ENCODE results near the gene MTCL1.

MTCL1 gene

DNA sequence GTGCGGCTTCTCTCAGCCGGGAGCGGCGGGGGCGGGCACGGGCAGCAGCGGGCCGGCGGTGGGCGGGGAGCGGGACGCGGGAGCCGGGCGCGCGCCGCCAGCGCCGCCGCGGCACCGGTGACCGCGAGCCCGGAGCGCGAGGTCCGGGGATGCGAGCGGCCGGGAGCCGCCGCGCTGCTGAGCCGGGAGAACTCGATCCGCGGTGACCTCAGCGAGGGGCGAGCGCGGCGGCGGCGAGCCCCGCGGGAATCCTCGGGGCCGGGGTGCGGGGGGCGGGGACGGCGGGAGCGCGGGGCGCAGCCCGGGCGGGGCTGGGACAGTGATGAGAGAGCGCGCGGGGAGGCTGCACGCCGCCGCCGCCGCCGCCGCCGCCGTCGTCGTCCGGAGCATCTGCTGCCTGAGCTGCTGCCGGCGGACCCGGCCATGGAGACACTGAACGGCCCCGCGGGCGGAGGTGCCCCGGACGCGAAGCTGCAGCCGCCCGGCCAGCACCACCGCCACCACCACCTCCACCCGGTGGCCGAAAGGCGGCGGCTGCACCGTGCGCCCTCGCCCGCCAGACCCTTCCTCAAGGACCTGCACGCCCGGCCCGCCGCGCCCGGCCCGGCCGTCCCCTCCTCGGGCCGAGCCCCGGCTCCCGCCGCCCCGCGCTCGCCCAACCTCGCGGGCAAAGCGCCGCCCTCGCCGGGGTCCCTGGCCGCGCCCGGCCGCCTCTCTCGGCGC lies at the start of gene MTCL1:
MTCL1 (plus strand) TSS at position 319 of the 723 bp plus-strand sequence; CDS start at position 424, 105 bp downstream.
- DNase-seq (ENCODE audit: low read depth in 2 of 2), result no peak

DNA sequence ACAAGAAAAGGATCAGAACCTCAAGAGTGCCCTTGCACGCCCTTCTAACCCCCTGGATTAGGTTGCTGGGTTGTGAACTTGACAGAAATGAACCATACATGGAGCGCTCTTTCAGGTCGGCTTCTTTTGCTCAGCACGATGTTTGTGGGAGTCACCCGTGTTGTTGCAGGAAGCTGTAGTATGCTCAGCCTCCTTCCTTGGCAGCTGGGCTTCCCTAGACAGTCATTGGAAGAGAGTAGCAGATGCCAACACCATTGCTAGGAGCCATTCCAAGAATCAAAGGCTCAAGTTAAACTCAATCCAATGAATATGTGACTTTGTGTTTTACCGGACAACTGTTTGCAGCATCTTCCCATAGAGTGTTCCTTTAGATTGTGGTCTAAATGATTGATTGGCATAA lies 49.1 kb upstream of the MTCL1 start:
- no peak for DNase-seq (ENCODE audit: low read depth in 2 of 2)

DNA sequence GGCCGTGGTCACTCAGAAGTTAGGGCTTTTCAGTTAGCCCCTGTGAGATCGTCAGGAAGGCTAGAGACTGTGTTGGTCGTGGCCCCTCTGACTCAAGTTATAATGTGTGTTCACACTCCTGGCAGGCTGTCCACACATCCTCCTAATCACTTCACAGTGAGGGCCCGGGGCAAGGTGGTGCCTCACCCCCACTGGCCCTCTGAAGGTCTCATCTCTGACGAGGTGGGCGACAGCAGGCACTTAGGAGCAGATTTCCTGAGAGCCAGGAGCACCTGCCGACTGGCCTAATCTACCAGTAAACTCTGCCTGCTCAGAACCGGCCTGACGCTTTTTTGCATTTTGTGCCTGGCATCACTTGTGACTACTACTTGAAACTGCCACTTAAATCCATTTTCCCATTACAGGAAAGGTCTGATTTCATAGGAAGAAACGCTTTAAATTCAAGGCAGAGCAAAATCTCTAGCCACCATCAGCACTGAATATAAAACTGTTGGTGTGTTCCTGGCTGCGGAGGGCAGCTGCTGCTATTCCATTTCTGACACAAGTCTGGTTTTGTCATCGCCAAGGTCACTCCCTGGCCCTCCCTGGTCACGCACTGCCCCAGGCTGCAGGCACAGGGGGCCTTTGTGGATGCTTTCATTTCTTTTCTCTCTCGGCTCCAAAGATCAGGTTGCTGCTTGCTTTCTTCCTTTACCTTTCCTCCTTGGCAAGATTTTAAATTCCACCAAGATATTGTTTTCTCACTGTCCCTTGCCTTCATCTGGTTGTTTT lies 48.1 kb upstream of the MTCL1 start:
- DNase-seq (ENCODE audit: low read depth in 2 of 2), result no peak

DNA sequence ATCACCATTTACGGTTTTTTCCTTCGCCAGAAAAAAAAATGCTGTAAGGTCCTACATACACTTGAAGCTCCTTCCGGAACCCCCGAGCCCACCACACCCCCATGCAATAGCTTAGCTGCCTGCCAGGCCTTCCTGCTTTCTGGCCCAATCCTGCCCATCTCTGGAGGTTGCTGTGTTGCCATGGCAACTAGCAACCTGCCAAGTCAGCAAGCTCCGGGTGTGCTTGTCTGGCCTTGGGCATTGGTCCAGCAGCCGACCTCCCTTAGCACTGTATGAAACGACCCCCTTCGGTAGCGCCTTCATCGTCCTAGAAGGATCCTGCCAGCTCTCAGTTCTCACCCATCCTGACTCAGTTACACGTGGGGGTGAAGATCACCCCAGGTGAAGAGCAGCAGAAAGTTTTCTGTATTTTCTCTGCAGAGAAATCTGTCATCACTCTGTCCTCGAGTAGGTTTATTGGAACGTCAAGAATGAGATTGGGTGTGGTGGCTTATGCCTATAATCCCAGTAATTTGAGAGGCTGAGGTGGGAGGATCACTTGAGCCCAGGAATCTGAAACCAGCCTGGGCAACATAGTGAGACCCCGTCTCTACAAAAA lies 47.4 kb upstream of the MTCL1 start:
- DNase-seq (ENCODE audit: low read depth in 2 of 2), result no peak

DNA sequence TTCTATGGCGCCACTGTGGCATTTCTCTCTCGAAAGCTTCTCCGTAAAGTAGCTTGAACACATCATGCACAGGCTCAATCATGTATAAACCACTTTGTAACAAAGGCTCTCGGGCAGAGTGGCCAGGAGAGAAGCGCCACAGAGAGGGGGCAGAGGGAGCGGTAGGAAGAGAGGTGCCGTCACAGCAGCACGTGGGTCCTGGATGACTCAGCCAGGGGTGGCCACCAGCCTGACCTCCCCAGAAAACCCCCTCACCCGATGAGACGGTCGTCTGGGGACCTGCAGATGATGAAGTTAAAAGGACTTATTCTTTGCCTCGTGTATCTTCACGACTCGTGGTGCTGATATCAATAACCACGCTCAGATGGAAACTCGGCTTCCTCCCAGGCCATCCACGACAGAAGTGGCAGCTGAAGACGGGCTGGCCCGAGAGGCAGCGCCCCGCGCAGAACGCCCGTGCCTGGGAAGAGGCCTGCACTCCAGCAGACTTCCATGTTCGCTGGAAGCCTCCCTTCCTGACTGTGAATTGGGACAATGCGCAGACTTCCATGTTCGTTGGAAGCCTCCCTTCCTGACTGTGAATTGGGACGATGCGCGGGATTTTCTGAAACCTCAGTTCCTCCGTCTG lies 46.4 kb upstream of the MTCL1 start:
- no peak for DNase-seq (ENCODE audit: low read depth in 2 of 2)

DNA sequence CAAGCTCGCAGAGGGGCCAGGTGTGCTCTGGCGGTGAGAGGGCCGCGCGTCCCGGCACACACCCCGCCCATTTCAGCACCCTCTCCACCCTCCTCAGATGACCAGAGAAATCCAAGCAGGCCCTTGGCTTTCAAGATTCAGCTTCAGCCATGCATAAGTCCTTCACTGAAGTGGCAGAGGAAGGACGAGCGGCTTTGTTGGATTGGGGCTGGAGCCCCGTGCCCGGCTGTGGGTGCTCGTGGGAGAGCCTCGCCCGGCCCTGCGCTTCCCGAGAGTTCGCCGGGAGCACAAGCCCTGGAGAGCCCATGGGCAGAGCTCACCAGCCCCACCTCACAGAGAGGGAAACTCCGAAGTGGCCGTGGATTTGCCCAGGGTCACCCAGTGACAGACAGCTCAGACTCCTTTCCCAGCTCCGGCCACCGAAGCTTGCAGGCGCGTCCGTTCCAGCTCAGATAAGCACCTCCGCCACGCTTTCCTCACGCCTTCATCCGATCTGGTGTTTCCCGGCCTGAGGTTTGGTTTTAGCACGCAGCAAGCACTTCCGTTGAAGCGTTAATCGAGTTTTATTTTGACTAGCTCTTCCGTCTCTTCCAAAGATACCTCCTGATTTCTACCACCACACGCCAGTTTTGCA lies 45.6 kb upstream of the MTCL1 start:
- DNase-seq (ENCODE audit: low read depth in 2 of 2), result no peak

DNA sequence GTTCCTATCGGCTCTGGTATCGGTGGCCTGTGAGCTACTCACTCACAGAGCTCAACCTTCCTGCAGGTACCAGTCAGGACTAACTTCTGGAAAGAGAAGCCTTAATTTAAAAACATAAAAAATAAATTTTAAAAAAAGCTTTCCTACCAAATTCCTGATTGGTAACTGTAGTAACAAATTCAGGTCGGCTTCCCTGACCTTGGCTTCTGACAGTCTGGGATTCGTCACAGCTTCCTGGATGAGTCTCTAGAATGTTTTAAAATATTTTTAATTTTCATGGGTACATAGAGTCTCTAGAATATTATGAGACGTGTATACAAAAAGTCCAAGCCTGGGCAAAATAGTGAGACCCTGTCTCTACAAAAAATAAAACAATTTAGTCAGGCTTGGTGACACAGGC lies 45.0 kb upstream of the MTCL1 start:
- DNase-seq (ENCODE audit: low read depth in 2 of 2), result no peak

DNA sequence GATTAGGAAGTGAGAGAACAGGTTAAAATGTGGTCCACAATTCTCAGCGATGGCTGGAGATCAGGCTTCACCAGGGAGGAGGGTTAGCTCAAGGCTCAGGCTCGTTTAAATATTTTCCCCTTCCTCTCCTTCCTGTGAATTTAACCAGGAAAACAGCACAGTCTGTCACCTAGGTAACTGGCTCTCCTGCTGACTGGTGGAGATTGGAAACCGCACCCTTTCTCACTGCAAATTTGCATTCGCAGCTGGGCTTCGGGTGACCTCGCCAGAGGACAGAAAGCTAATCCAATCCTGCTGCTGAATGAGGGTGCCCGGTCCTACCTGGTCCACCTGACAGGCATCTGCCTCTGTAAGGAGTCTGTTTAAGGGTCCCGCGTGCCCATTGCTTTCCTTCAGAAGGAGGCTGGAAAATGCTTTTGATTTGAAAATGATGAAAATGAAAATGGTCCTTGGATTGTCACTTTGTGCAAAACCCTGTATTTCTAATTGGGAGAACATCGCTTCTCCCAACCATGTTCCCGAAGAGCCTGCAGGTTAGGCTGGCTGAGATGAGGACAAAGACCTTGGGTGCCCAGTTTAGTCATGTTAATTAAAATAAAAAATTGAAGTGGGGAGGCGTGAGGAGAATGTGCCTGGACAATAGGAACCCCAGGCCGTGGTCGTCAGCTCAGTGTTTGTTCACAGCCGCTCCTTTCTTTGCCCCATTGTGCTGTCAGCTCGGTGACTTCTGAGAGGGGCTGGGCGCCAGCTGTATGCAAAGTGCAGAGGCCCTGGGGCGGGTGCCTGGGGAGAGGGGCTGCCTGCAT lies 43.4 kb upstream of the MTCL1 start:
- no peak for DNase-seq (ENCODE audit: low read depth in 2 of 2)

DNA sequence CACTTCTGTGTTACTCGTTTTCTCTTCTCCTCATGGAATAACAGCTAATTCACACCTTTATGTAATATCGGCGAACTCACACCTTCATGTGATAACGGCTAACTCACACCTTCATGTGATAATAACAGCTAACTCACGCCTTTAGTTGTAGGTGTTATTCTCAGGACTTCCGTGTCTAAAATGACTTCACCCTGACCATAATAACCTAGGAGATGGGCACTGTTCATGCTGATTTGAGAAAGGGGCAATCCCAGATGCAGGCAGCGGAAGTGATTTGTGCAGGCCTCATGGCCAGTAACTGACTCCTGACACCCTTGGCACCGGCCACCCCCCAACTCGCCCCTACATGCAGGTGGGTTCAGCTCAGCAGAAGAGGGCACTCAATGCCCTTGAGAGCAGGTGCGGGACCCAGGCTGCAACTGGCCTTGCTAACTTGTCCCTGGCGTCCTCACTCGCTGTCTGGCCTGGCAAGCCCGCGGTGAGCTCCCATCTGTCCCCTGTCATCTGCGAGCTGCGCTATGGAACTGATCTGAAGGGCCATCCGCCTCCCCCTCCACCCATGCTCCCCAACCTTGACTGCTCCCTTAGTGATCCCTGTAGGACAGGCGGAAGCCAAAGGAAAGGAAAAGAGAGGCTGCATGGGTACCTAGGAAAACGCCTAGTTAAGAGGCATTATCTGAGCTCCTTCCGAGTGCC lies 42.6 kb upstream of the MTCL1 start:
- DNase-seq (ENCODE audit: low read depth in 2 of 2), result no peak

DNA sequence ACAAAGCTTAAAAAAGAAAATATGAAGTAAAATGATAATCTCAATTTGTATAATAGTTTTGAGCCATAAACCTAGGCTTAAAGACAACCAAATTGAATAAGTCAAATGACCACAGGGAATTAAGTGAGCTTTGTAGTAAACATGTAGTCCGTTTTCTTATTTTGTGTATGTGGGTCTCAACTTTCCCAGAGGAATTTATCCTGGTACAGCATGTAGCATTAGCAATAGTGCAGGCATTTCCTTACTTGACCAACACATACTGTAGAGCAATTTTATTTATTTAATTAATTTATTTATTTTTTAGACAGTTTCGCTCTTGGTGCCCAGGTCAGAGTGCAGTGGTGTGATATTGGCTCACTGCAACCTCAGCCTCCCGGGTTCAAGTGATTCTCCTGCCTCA lies 37.5 kb upstream of the MTCL1 start:
- DNase-seq (ENCODE audit: low read depth in 2 of 2), result no peak

DNA sequence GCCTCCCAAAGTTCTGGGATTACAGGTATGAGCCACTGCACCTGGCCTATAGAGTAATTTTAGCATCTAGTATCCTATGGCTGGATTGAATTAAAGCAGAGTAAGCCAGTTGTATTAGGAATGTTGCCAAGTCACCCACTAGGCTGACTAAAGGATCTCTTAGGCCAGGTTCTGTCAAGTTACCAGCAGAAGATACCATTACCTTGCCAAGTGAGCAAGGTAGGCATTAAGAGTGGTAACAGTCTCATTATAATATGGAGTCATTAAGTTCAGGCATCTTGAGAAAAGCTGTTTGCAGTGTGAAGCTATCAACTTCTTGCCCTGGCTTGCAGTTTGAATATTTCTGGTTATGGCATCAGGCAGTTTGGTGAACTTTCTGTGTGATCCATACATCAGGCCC lies 37.0 kb upstream of the MTCL1 start:
- DNase-seq (ENCODE audit: low read depth in 2 of 2), result no peak

DNA sequence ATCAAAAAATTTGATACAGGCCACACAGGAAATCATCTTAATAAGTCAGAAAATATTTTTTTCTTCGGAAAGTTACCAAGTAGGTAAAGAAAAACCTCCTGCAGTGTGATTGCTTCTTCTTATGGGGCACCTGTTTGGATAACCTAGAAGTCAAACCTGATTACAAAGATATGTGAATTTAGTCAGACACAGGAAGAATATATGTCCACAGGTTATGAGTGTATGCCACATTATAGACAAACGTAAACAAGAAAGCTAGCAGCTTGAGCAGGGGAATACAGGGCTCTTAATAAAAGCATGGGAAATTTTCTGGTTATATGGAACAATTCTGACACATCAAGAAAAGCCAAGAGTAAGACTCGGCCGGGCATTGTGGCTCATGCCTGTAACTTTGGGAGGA lies 35.8 kb upstream of the MTCL1 start:
- DNase-seq (ENCODE audit: low read depth in 2 of 2), result no peak

DNA sequence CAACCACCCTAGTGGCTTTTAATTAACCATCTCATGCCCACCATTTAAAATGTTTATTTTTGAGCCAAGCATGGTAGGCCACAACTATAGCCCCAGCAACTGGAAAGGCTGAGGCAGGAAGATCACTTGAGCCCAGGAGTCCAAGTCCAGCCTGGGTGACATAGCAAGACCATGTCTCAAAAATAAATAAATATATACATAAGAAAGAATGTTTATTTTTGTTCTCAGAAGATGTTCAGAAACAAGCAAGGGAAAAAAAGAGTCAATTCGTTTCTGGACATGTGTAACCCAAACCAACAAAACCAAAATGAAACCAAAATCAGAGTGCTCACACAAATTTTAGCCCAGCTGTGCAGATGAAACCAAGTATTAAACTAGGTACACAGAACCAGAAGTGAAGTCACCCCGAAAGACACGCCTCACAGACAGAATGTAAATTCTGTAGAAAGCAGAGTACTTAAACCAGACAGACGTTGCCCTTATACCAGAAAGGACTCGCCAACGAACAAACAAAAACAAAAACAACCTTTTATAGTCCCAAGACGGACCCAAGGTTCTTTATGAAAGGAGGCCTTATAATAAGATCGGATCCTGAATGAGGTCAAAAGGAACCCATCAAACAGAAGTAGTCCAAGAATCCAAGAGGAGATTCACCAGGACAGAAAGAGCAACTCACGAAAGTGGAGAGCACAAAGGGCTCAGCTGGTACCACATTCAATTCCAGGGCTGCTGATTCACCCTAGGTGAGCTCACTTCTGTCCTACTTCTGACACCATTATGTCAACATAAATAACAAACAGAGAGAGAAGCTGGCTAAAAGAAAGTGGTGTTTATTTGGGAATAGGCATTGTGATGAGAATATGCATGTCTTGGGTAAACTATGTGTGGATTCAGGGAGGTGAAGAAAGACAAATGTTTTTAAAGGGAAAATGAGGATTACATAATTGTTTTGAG lies 31.8 kb upstream of the MTCL1 start:
- no peak for DNase-seq (ENCODE audit: low read depth in 2 of 2)

DNA sequence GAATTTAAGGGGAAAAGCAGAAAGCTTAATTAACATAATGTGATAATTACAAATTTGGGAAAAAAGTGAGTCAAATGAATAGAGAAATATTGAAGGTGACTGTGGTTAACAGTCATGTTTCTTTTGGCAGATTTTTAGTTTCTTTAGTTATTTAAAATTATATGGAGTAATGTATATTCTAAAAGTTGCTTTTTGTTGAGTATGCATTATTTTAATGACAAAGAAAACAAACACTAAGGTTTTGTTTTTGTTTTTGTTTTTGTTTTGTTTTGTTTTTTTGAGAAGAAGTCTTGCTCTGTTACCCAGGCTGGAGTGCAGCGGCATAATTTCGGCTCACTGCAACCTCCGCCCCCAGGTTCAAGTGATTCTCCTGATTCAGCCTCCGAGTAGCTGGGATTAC lies 30.3 kb upstream of the MTCL1 start:
- DNase-seq (ENCODE audit: low read depth in 2 of 2), result no peak

DNA sequence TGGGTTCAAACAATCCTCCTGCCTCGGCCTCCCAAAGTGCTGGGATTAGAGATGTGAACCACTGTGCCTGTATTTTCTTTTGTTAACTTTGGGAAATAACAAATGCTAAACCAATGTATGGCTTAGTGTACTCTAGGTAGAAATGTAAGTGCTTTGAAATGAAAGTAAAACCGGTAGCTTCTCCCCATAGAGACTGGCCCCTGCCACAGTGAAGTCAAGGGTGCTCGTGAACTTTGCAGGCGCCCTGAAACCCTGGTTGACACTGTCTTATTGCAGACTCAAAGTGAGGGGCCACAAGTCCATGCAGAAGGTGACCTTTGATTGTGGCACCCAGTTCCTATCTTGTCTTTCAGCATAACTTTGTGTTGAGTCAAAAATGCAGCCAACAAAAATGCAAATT lies 24.2 kb upstream of the MTCL1 start:
- DNase-seq (ENCODE audit: low read depth in 2 of 2), result no peak

DNA sequence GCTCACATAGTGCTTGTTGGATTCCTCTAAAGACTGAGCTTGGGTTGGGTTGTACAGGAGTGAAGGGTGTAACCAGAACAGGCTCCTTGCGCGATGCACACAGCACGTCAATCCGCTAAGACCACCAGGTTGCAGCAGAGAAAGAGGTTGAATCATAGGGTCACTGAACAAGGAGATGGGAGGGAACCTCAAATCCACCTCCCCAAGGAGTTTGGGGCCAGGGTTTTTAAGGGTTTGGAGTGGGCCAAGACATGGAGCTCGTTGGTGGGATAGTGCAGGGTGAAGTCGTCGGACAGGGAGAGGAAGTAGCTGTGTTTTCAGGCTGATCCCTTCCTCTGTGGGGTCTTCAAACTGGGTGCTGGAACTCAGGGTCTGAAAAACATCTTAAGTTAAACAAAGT lies 20.8 kb upstream of the MTCL1 start:
- no peak for DNase-seq (ENCODE audit: low read depth in 2 of 2)

DNA sequence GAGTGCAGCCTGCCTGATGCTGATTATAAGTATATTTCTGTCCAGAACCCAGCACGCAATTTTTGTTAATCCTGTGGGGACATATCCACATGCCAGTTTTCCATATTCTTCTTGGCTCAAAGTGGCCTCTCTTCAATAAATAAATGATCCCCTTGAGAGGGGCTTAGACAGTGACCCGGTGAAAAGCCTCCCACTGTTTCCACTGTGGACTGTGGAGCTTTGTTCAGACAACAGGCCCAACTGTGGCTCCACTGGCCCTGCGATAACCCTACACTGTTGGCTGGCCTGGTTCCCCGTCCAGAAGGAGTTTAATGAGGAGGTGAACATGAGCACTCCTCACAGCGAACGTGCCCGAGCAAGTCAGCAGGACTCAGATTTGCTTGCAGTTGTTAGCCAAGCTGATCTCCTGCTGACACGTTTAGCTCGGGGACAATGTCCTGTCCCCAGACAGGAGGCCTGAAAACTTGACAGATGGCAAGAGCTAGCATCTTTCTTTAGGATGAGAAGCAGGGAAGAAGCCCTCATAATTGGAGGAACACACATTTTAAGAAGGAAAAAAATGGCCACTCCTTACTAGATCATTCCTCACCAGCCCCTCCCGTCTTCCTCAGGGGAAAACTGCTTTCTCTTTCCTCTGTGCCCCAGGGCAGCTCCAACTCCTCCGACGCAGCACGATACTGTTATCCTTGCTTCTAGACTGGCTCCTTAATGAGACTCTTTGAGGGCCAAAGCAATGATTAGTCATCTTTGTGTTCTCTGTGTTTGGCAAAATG lies 20.0 kb upstream of the MTCL1 start:
- DNase-seq (ENCODE audit: low read depth in 2 of 2), result no peak

DNA sequence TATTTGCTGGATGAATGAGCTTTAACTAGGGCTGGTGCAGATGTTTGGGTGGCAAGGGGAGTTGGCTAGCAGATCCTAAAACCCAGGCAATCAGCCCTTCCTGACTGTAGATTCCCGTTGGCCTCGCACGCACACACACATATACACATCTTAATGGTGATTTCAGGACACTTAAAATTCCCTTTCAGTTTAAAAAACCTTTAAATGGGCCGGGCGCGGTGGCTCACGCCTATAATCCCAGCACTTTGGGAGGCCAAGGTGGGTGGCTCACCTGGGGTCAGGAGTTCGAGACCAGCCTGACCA lies 19.5 kb upstream of the MTCL1 start:
- no peak for DNase-seq (ENCODE audit: low read depth in 2 of 2)

DNA sequence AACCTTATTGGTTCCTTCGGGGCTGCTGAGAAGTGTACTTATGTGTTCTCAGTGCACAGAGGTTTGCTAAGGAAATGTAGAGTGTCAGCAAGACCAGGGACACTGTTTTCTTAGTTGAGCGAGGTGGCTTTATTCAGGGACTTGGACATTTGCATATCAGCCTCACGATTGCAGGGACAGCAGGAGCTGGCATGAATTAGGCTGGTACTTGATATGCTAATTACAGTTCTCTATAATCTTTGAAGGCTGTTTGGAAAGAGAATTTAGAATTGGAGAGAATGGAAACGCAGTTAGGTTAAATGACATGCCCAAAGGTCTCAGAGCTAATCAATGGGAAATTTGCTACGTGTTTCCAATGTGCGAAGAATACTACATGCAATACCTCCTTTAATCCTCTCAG lies 18.7 kb upstream of the MTCL1 start:
- DNase-seq (ENCODE audit: low read depth in 2 of 2), result no peak
